K562 (cell line): Measurements from ENCODE around the gene ATP13A1. TPM values are rescaled to one million over a fixed set of nuclear protein-coding genes. Genes with fewer than 3 reads are reported as not detected.

Experiments used
- ATAC-seq: fragments of 200-7000 bp; cut with Tn5 transposase; 3 replicates; pipeline ENCODE4 v1.9.1; 2020; ENCODE audit warnings: moderate library complexity
- BruUV-seq: library from RNA; stranded (reverse); fragments of 400-500 nt; replicated peaks from 2 replicates; lab custom pipeline; 2021; lab: Mats Ljungman, UMichigan
- CTCF ChIA-PET: fragments of 300-600 bp; formaldehyde crosslinking; extraction: SDS; loops from one replicate; lab custom pipeline; 2021; ENCODE audit warnings: low intra/inter-chr PET ratio; lab: Yijun Ruan, JAX
- POLR2A ChIA-PET: fragments of 300-600, 350-650 bp; sonication (Branson Sonifier 250); formaldehyde crosslinking; extraction: SDS; loops from one replicate; lab custom pipeline; 2021; ENCODE audit warnings: antibody characterized with exemption, inconsistent platforms; lab: Yijun Ruan, JAX
- DNase-seq, 4 experiments: peaks; one replicate each; pipeline versions ENCODE4 v3.0.0 to v3.0.0-alpha.2; 2011 to 2018; ENCODE audit warnings: low spot score in 3 of 4, mixed read lengths in 3 of 4; ENCODE audit errors: extremely low read depth in 1 of 4
- FAIRE-seq: peaks from 2 replicates; lab custom pipeline; 2011; peaks lifted over from hg19 to GRCh38; lab: Jason Lieb, UNC
- H2AFZ ChIP-seq: 2 replicates; pipeline ENCODE4 v1.6.0; 2011; ENCODE audit warnings: low read depth, low read length, control low read depth, inconsistent platforms
- H3K27ac ChIP-seq: fragments of 200-600 bp; 3 replicates; pipeline ENCODE4 v1.8.0; 2011; ENCODE audit warnings: low read depth, mild to moderate bottlenecking, control low read depth, inconsistent platforms, low read length, moderate library complexity, mixed read lengths; ENCODE audit errors: extremely low read depth
- H3K27me3 ChIP-seq, 2 experiments: fragments of 300-600 bp in 1 of 2; 2 replicates in 1 of 2; 3 replicates in 1 of 2; pipeline versions ENCODE4 v1.6.0 to v1.8.0; 2011; ENCODE audit warnings: inconsistent platforms in 2 of 2, low read length in 2 of 2, mild to moderate bottlenecking in 1 of 2, mixed read lengths in 1 of 2, moderate library complexity in 1 of 2; ENCODE audit not compliant: control insufficient read depth in 2 of 2, insufficient read depth in 2 of 2
- H3K36me3 ChIP-seq: fragments of 300-600 bp; 3 replicates; pipeline ENCODE4 v1.8.0; 2011; ENCODE audit warnings: mild to moderate bottlenecking, low read length, inconsistent platforms; ENCODE audit not compliant: control insufficient read depth, insufficient read depth
- H3K4me1 ChIP-seq, 2 experiments: fragments of 200-600 bp in 1 of 2; replicated peaks in 1 of 2; 2 replicates in 1 of 2; 3 replicates in 1 of 2; pipeline versions ENCODE4 v1.5.1 to v1.8.0; 2011; ENCODE audit warnings: inconsistent platforms in 2 of 2, low read length in 2 of 2, mild to moderate bottlenecking in 1 of 2, mixed read lengths in 1 of 2, moderate library complexity in 1 of 2; ENCODE audit not compliant: control insufficient read depth in 2 of 2, insufficient read depth in 2 of 2
- H3K4me2 ChIP-seq: 2 replicates; pipeline ENCODE4 v1.6.1; 2011; ENCODE audit warnings: low read length, control low read depth, inconsistent platforms, mixed read lengths; ENCODE audit not compliant: insufficient read depth
- H3K4me3 ChIP-seq: fragments of 200-600 bp; sonication (generic), shearing (Covaris generic); 2 replicates; pipeline ENCODE4 v1.5.1; 2016; ENCODE audit warnings: control low read depth, inconsistent platforms
- H3K79me2 ChIP-seq: fragments of 200-600 bp; 3 replicates; pipeline ENCODE4 v1.8.0; 2011; ENCODE audit warnings: low read length, inconsistent platforms; ENCODE audit not compliant: control insufficient read depth, insufficient read depth
- H3K9ac ChIP-seq, 2 experiments: 2 replicates each; pipeline versions ENCODE4 v1.6.0 to v1.6.1; 2011; ENCODE audit warnings: low read depth in 2 of 2, low read length in 2 of 2, control low read depth in 1 of 2, inconsistent platforms in 1 of 2, mild to moderate bottlenecking in 1 of 2, mixed read lengths in 1 of 2; ENCODE audit not compliant: insufficient read depth in 1 of 2
- H3K9me1 ChIP-seq: one replicate; pipeline ENCODE4 v1.6.0; 2011; ENCODE audit warnings: inconsistent platforms, mild to moderate bottlenecking, low read length, moderate library complexity; ENCODE audit not compliant: control insufficient read depth, insufficient read depth
- H3K9me3 ChIP-seq: replicated peaks from 2 replicates; pipeline ENCODE4 v1.5.1; 2011; ENCODE audit warnings: low read depth, low read length, inconsistent platforms; ENCODE audit not compliant: control insufficient read depth, insufficient read depth
- H4K20me1 ChIP-seq: replicated peaks from 2 replicates; pipeline ENCODE4 v1.6.1; 2011; ENCODE audit warnings: low read length, inconsistent platforms, mixed read lengths; ENCODE audit not compliant: control insufficient read depth, insufficient read depth
- ARID3A ChIP-seq: IDR thresholded peaks from 2 replicates; pipeline ENCODE4 v1.6.1; 2012; ENCODE audit warnings: low read depth, low read length, improper control_type of control experiment, borderline replicate concordance
- ASH1L ChIP-seq: fragments of 450-650 bp; IDR thresholded peaks from 2 replicates; pipeline ENCODE4 v1.6.1; 2018; ENCODE audit warnings: borderline replicate concordance, mild to moderate bottlenecking, low read depth; ENCODE audit not compliant: partially characterized antibody
- ERF ChIP-seq: fragments of 450-650 bp; formaldehyde crosslinking; IDR thresholded peaks from 2 replicates; pipeline ENCODE4 v1.4.0; 2020; ENCODE audit warnings: mild to moderate bottlenecking, mixed read lengths
- FOXA1 ChIP-seq: fragments of 450-650 bp; IDR thresholded peaks from 2 replicates; pipeline ENCODE4 v1.6.1; 2016; ENCODE audit warnings: mild to moderate bottlenecking, borderline replicate concordance
- FOXM1 ChIP-seq, 2 experiments: fragments of 450-650 bp in 1 of 2; sonication (generic) in 1 of 2; formaldehyde crosslinking in 1 of 2; IDR thresholded peaks; 2 replicates each; pipeline versions ENCODE4 v1.6.1 to v1.9.0; 2017 to 2022; ENCODE audit warnings: low read depth in 2 of 2, mild to moderate bottlenecking in 2 of 2, missing genetic modification reagents in 1 of 2, moderate library complexity in 1 of 2
- GABPB1 ChIP-seq: sonication (generic); formaldehyde crosslinking; IDR thresholded peaks from 2 replicates; pipeline ENCODE4 v1.8.0; 2022; ENCODE audit warnings: mild to moderate bottlenecking, missing genetic modification reagents
- IFI16 ChIP-seq: fragments of 250-450 bp; sonication (Bioruptor Pico); IDR thresholded peaks from 2 replicates; pipeline ENCODE4 v2.1.2; 2022; ENCODE audit warnings: mild to moderate bottlenecking, inconsistent platforms
- KAT7 ChIP-seq: sonication (generic); formaldehyde crosslinking; IDR thresholded peaks from 2 replicates; pipeline ENCODE4 v1.8.0; 2022; ENCODE audit warnings: missing genetic modification reagents, mild to moderate bottlenecking, borderline replicate concordance
- KDM5B ChIP-seq: fragments of 200-600 bp; sonication (generic); IDR thresholded peaks from 2 replicates; pipeline ENCODE4 v1.6.1; 2012; ENCODE audit warnings: low read depth, mild to moderate bottlenecking, moderate library complexity, low read length, control low read depth, inconsistent platforms; ENCODE audit not compliant: insufficient replicate concordance
- MAFK ChIP-seq: IDR thresholded peaks from 2 replicates; pipeline ENCODE4 v1.6.1; 2011; ENCODE audit warnings: low read length, improper control_type of control experiment
- NR4A1 ChIP-seq, 2 experiments: fragments of 250-450 bp in 1 of 2; fragments of 450-650 bp in 1 of 2; sonication (Bioruptor Pico) in 1 of 2; IDR thresholded peaks; 2 replicates each; pipeline versions ENCODE4 v1.4.0 to v1.6.1; 2016 to 2020; ENCODE audit warnings: mild to moderate bottlenecking in 2 of 2, missing compliant biosample characterization in 1 of 2, missing genetic modification characterization in 1 of 2, moderate library complexity in 1 of 2
- TEAD1 ChIP-seq, 2 experiments: fragments of 450-650 bp in 1 of 2; sonication (generic) in 1 of 2; formaldehyde crosslinking; IDR thresholded peaks; 2 replicates each; pipeline versions ENCODE4 v1.4.0 to v1.8.0; 2020 to 2022; ENCODE audit warnings: mild to moderate bottlenecking in 2 of 2, missing genetic modification reagents in 1 of 2
- ZFPM2 ChIP-seq: fragments of 250-450 bp; sonication (Bioruptor Pico); IDR thresholded peaks from 2 replicates; pipeline ENCODE4 v1.5.1; 2022; ENCODE audit warnings: mild to moderate bottlenecking
- ZNF197 ChIP-seq: fragments of 200-800 bp; sonication (Bioruptor generic); IDR thresholded peaks from 2 replicates; pipeline ENCODE4 v1.6.1; 2016; ENCODE audit warnings: low read depth, missing genetic modification characterization, missing compliant biosample characterization
- ZNF239 ChIP-seq: fragments of 250-450 bp; sonication (Bioruptor Pico); IDR thresholded peaks from 2 replicates; pipeline ENCODE4 v1.4.0; 2020; ENCODE audit warnings: mild to moderate bottlenecking
- ZNF41 ChIP-seq: fragments of 250-450 bp; sonication (Bioruptor Pico); conservative IDR thresholded peaks from 2 replicates; pipeline ENCODE4 v1.4.0; 2020; ENCODE audit warnings: mild to moderate bottlenecking
- WGBS: fragments of 100-300 bp; shearing (Covaris generic); methylation state at CpG from one replicate; pipeline ENCODE4 v1.1.6; 2016; ENCODE audit warnings: low coverage, mixed read lengths; ENCODE audit not compliant: insufficient coverage; ENCODE audit errors: missing lambda C conversion rate; 5-methylcytosine and 5-hydroxymethylcytosine counted together
- in situ Hi-C: fragments of 300-500 bp; cut with MboI; formaldehyde crosslinking; loops from 4 replicates; pipeline ENCODE4 v1.15.0; 2018; ENCODE audit warnings: inconsistent platforms, mixed read lengths
- intact Hi-C: fragments of 100-400 bp; cut with micrococcal nuclease; formaldehyde crosslinking; loops from 2 replicates; pipeline ENCODE4 v1.14.2; 2022
- polyA plus RNA-seq, 8 experiments: library from polyadenylated mRNA; depleted of rRNA in 4 of 8; stranded (reverse) in 5 of 8; unstranded in 3 of 8; fragments of >200 nt; fragmentation: Nextera tagmentation in 2 of 8; fragmentation: Illumina TruSeq in 1 of 8; extraction: Ambion mirVana in 2 of 8; extraction: Trizol in 1 of 8; gene quantifications; 2 replicates each; pipeline versions ENCODE4 v1.2.1 to v1.2.3, GENCODE V29; 2011 to 2014; ENCODE audit warnings: inconsistent platforms in 1 of 8, missing spikeins in 1 of 8
- total RNA-seq, 7 experiments: library from RNA; depleted of rRNA in 6 of 7; stranded (reverse); fragments of >200 nt in 6 of 7; fragmentation: Illumina TruSeq in 2 of 7; extraction: Trizol in 2 of 7; gene quantifications; 2 replicates each; pipeline versions ENCODE4 v1.2.1 to v1.2.3, GENCODE V29; 2011 to 2021; ENCODE audit warnings: low replicate concordance in 1 of 7
- TF ChIP-seq, protein P1 (sequence below), 2 experiments: fragments of 450-650 bp in 1 of 2; sonication (generic) in 1 of 2; formaldehyde crosslinking in 1 of 2; IDR thresholded peaks in 1 of 2; conservative IDR thresholded peaks in 1 of 2; 2 replicates each; pipeline versions ENCODE4 v1.6.1 to v1.8.1; 2016 to 2023; ENCODE audit warnings: mild to moderate bottlenecking in 2 of 2, moderate library complexity in 2 of 2, inconsistent platforms in 1 of 2, missing genetic modification reagents in 1 of 2
- TF ChIP-seq, protein P2 (sequence below): sonication (generic); formaldehyde crosslinking; IDR thresholded peaks from 2 replicates; pipeline ENCODE4 v1.8.0; 2023; ENCODE audit warnings: mild to moderate bottlenecking, missing genetic modification reagents

The ATP13A1 gene
- total and polyA plus RNA-seq, 9 of the 15 experiments (the other 6 are each of a cell fraction or from before 2014, with no cell fraction given) = 0.90 to 83.8 (median 23.1) TPM

DNA sequence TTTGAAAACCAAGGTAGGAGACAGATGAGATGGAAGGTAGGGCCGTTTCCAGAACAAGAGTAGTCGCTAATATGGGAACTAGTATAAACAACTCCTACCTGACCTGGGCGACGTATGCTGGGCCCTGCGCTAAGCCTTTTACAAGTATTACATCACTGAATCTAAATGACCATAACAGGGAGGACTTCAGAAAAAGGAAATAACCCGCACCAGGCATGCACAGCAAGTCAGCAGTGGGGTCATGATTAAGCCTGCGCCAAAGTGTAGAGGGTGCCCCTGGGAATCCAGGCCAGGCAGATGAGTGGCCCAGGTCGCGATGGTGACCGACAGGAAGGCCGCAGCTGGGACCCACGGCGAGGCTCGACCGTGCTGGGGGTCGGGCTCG lies 613 bp downstream of the ATP13A1 start:
- Histone ChIP-seq H3K4me3 (peak overlapping the region; percentile 92), H3K79me2 (peaks cover 36% of the 10 kb centered on the region), H3K4me1 (peaks cover 10 to 36% of the 10 kb centered on the region in 2 experiments; a peak in 4 of 5 replicates), H4K20me1 (peaks cover 9% of the 10 kb centered on the region; the same call in 1 of the 2 replicates), H3K27ac (peak overlapping the region; percentile 100), H3K4me2 (peak overlapping the region; percentile 99), H3K27me3 (no peaks in the 10 kb centered on the region), H3K9me1 (no peaks in the 10 kb centered on the region), H3K9me3 (no peaks in the 10 kb centered on the region; the same call in 1 of the 2 replicates), H2AFZ (peak overlapping the region; percentile 98), H3K36me3 (peaks cover 36% of the 10 kb centered on the region), H3K9ac (peak overlapping the region; percentile 95 to 96)
- no TSS peak for BruUV-seq
- DNase-seq = no peak
- ChIA-PET POLR2A (interaction anchor here (0.6 to 5.0 kb wide), 3 partner anchors 12 to 100 kb away, joined by 3 to 40 read pairs (median 4); no protein-coding TSS in a partner anchor), CTCF (no interaction called here)
- 2% methylated on average over 11 of the region's 17 CpGs for WGBS
- ATAC-seq = peak; percentile 28
- intact Hi-C loops = loop anchor here (10.0 kb wide), 1 partner anchor 72 kb away; the partner anchor contains the start of gene ZNF14
- FAIRE-seq = no peak
- in situ Hi-C loops = no loop called here
- no peak for TF ChIP-seq ZNF197 (CRISPR knock-in tag)
- TF ChIP-seq ZNF41 = no peak
- TF ChIP-seq ERF (CRISPR knock-in tag) = no peak
- TF ChIP-seq ASH1L = no peak
- no peak for TF ChIP-seq GABPB1 (CRISPR knock-in tag)
- TF ChIP-seq, protein P1, sequence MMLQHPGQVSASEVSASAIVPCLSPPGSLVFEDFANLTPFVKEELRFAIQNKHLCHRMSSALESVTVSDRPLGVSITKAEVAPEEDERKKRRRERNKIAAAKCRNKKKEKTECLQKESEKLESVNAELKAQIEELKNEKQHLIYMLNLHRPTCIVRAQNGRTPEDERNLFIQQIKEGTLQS (IDR thresholded peaks at IDR 0.05) = peak; percentile 52
- TF ChIP-seq, protein P1 (CRISPR knock-in tag; conservative IDR thresholded peaks at IDR 0.05) = no peak
- no peak for TF ChIP-seq KDM5B
- TF ChIP-seq MAFK = no peak
- no peak for TF ChIP-seq FOXA1
- 0 out of 2 replicates have a peak, but pooled peaks have one; percentile 43 for TF ChIP-seq NR4A1 (CRISPR knock-in tag; IDR thresholded peaks at IDR 0.05)
- no peak for TF ChIP-seq NR4A1 (tag; IDR thresholded peaks at IDR 0.05)
- no peak for TF ChIP-seq ZFPM2
- no peak for TF ChIP-seq IFI16
- 0 out of 4 replicates have a peak, but pooled peaks of 1 of the 2 experiments have one; percentile 12 for TF ChIP-seq TEAD1 (CRISPR knock-in tag; IDR thresholded peaks at IDR 0.05)
- TF ChIP-seq, protein P2, sequence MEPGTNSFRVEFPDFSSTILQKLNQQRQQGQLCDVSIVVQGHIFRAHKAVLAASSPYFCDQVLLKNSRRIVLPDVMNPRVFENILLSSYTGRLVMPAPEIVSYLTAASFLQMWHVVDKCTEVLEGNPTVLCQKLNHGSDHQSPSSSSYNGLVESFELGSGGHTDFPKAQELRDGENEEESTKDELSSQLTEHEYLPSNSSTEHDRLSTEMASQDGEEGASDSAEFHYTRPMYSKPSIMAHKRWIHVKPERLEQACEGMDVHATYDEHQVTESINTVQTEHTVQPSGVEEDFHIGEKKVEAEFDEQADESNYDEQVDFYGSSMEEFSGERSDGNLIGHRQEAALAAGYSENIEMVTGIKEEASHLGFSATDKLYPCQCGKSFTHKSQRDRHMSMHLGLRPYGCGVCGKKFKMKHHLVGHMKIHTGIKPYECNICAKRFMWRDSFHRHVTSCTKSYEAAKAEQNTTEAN (CRISPR knock-in tag) = peak; percentile 65; the same call in 1 of the 2 replicates
- no peak for TF ChIP-seq FOXM1 (IDR thresholded peaks at IDR 0.05; ENCODE audit: low read depth)
- TF ChIP-seq FOXM1 (CRISPR knock-in tag; IDR thresholded peaks at IDR 0.05; ENCODE audit: low read depth) = no peak
- no peak for TF ChIP-seq ARID3A
- TF ChIP-seq ZNF239 (CRISPR knock-in tag) = no peak
- TF ChIP-seq KAT7 (CRISPR knock-in tag) = no peak
